Measurements from ENCODE around the gene GYS2.
"Not testable (repeated sequence)": the region's sequence is repeated elsewhere in the genome, so short reads cannot be mapped to it uniquely, and the experiment has no call there.

Gene GYS2

GRCh38 chr12:21604245-21605101, at the start of gene GYS2:
Gene GYS2 (minus strand): TSS chr12:21604847. CDS start chr12:21604592, 255 bp downstream.
- H3K4me3 ChIP-seq (ENCODE audit: low read depth, low read length), result no peak within 1 kb of the TSS
- no peak for DNase-seq (ENCODE audit: low read depth)

GRCh38 chr12:21651821-21652220, 47.2 kb upstream of the GYS2 start:
- no peak overlapping the region for H3K4me3 ChIP-seq (ENCODE audit: low read depth, low read length)
- DNase-seq (ENCODE audit: low read depth), result no peak

GRCh38 chr12:21650997-21651396, 46.4 kb upstream of the GYS2 start:
- no peak overlapping the region for H3K4me3 ChIP-seq (ENCODE audit: low read depth, low read length)
- DNase-seq (ENCODE audit: low read depth), result no peak

- no peak for DNase-seq (ENCODE audit: low read depth)
- H3K4me3 ChIP-seq (ENCODE audit: low read depth, low read length), result no peak overlapping the region
Measured at GRCh38 chr12:21649034-21649433, 44.4 kb upstream of the GYS2 start.

- DNase-seq (ENCODE audit: low read depth), result no peak
- H3K4me3 ChIP-seq (ENCODE audit: low read depth, low read length), result no peak overlapping the region
Measured at GRCh38 chr12:21648378-21648777, 43.7 kb upstream of the GYS2 start.

GRCh38 chr12:21647179-21647578, 42.5 kb upstream of the GYS2 start:
- H3K4me3 ChIP-seq (ENCODE audit: low read depth, low read length), result no peak overlapping the region
- no peak for DNase-seq (ENCODE audit: low read depth)

- H3K4me3 ChIP-seq (ENCODE audit: low read depth, low read length); DNase-seq (ENCODE audit: low read depth): not testable (repeated sequence)
Measured at GRCh38 chr12:21645041-21645500, 40.4 kb upstream of the GYS2 start.

GRCh38 chr12:21644516-21644915, 39.9 kb upstream of the GYS2 start:
- DNase-seq (ENCODE audit: low read depth), result no peak
- H3K4me3 ChIP-seq (ENCODE audit: low read depth, low read length), result no peak overlapping the region

GRCh38 chr12:21643758-21644157, 39.1 kb upstream of the GYS2 start:
- no peak for DNase-seq (ENCODE audit: low read depth)
- no peak overlapping the region for H3K4me3 ChIP-seq (ENCODE audit: low read depth, low read length)

- no peak overlapping the region for H3K4me3 ChIP-seq (ENCODE audit: low read depth, low read length)
- no peak for DNase-seq (ENCODE audit: low read depth)
Measured at GRCh38 chr12:21642707-21643389, 38.2 kb upstream of the GYS2 start.

- DNase-seq (ENCODE audit: low read depth), result no peak
- H3K4me3 ChIP-seq (ENCODE audit: low read depth, low read length), result no peak overlapping the region
Measured at GRCh38 chr12:21638054-21638891, 33.6 kb upstream of the GYS2 start.

- H3K4me3 ChIP-seq (ENCODE audit: low read depth, low read length), result no peak overlapping the region
- DNase-seq (ENCODE audit: low read depth), result no peak
Measured at GRCh38 chr12:21634245-21634644, 29.6 kb upstream of the GYS2 start.

GRCh38 chr12:21631367-21631766, 26.7 kb upstream of the GYS2 start:
- no peak overlapping the region for H3K4me3 ChIP-seq (ENCODE audit: low read depth, low read length)
- no peak for DNase-seq (ENCODE audit: low read depth)

GRCh38 chr12:21627924-21628323, 23.3 kb upstream of the GYS2 start:
- DNase-seq (ENCODE audit: low read depth), result no peak
- no peak overlapping the region for H3K4me3 ChIP-seq (ENCODE audit: low read depth, low read length)

GRCh38 chr12:21618566-21618965, 13.9 kb upstream of the GYS2 start:
- no peak for DNase-seq (ENCODE audit: low read depth)

GRCh38 chr12:21617030-21617429, 12.4 kb upstream of the GYS2 start:
- H3K4me3 ChIP-seq (ENCODE audit: low read depth, low read length), result no peak overlapping the region
- no peak for DNase-seq (ENCODE audit: low read depth)

More at GRCh38 chr12:21618566-21618965, 13.9 kb upstream of the GYS2 start:
- H3K4me3 ChIP-seq (ENCODE audit: low read depth, low read length), result no peak overlapping the region

GRCh38 chr12:21615431-21615830, 10.8 kb upstream of the GYS2 start:
- no peak overlapping the region for H3K4me3 ChIP-seq (ENCODE audit: low read depth, low read length)
- DNase-seq (ENCODE audit: low read depth), result no peak

GRCh38 chr12:21614506-21614905, 9.9 kb upstream of the GYS2 start:
- H3K4me3 ChIP-seq (ENCODE audit: low read depth, low read length), result no peak overlapping the region

GRCh38 chr12:21613931-21614330, 9.3 kb upstream of the GYS2 start:
- no peak overlapping the region for H3K4me3 ChIP-seq (ENCODE audit: low read depth, low read length)
- DNase-seq (ENCODE audit: low read depth), result no peak

More at GRCh38 chr12:21614506-21614905, 9.9 kb upstream of the GYS2 start:
- DNase-seq (ENCODE audit: low read depth), result no peak

- no peak for DNase-seq (ENCODE audit: low read depth)
Measured at GRCh38 chr12:21608196-21608595, 3.5 kb upstream of the GYS2 start.

More at GRCh38 chr12:21608196-21608595, 3.5 kb upstream of the GYS2 start:
- no peak overlapping the region for H3K4me3 ChIP-seq (ENCODE audit: low read depth, low read length)
